Smooth muscle cell (in vitro differentiated cells): ENCODE results near the gene AMY1B. TPM values are rescaled to one million over a fixed set of nuclear protein-coding genes. Genes with fewer than 3 reads are reported as not detected.
"Not testable (repeated sequence)": the region's sequence is repeated elsewhere in the genome, so short reads cannot be mapped to it uniquely, and the experiment has no call there.

Experiments
- DNase-seq: peaks from one replicate; lab custom pipeline; 2025; ENCODE audit not compliant: unreplicated experiment; lab: John Stamatoyannopoulos, UW
- H2AFZ ChIP-seq: fragments of 200-600 bp; sonication (generic); 2 replicates; pipeline ENCODE4 v1.6.0; 2016; ENCODE audit warnings: antibody characterized with exemption, low read depth, mild to moderate bottlenecking
- H3F3A ChIP-seq: fragments of 200-600 bp; sonication (generic); 2 replicates; pipeline ENCODE4 v1.6.0; 2017; ENCODE audit warnings: antibody characterized with exemption, low read depth
- H3K27ac ChIP-seq: fragments of 200-600 bp; sonication (generic); 2 replicates; pipeline ENCODE4 v1.5.1; 2016; ENCODE audit warnings: low read depth, mild to moderate bottlenecking
- H3K27me3 ChIP-seq: fragments of 200-600 bp; sonication (generic); 2 replicates; pipeline ENCODE4 v1.6.1; 2016; ENCODE audit warnings: low read depth, mild to moderate bottlenecking
- H3K36me3 ChIP-seq: fragments of 200-600 bp; sonication (generic); 2 replicates; pipeline ENCODE4 v1.5.1; 2016; ENCODE audit warnings: low read depth
- H3K4me1 ChIP-seq: fragments of 200-600 bp; sonication (generic); 2 replicates; pipeline ENCODE4 v1.5.1; 2016; ENCODE audit warnings: low read depth
- H3K4me2 ChIP-seq: fragments of 200-600 bp; sonication (generic); 2 replicates; pipeline ENCODE4 v1.6.0; 2016; ENCODE audit warnings: mild to moderate bottlenecking
- H3K4me3 ChIP-seq: fragments of 200-600 bp; sonication (generic); 2 replicates; pipeline ENCODE4 v1.5.1; 2016; ENCODE audit warnings: mild to moderate bottlenecking
- H3K79me2 ChIP-seq: fragments of 200-600 bp; sonication (generic); 2 replicates; pipeline ENCODE4 v1.6.0; 2016; ENCODE audit warnings: low read depth, mild to moderate bottlenecking
- H3K9ac ChIP-seq: fragments of 200-600 bp; sonication (generic); 2 replicates; pipeline ENCODE4 v1.6.0; 2016; ENCODE audit warnings: low read depth
- H3K9me3 ChIP-seq: fragments of 200-600 bp; sonication (generic); replicated peaks from 2 replicates; pipeline ENCODE4 v1.5.1; 2016; ENCODE audit warnings: low read depth
- H4K20me1 ChIP-seq: fragments of 200-600 bp; sonication (generic); 2 replicates; pipeline ENCODE4 v1.6.0; 2016; ENCODE audit warnings: low read depth
- WGBS: methylation state at CpG from one replicate; pipeline ENCODE4 v1.1.7; 2016; ENCODE audit warnings: low lambda C conversion rate; 5-methylcytosine and 5-hydroxymethylcytosine counted together
- polyA plus RNA-seq: library from polyadenylated mRNA; unstranded; fragments of >200 nt; fragmentation: Nextera tagmentation; extraction: Ambion mirVana; gene quantifications from 2 replicates; pipeline ENCODE4 v1.2.1, GENCODE V29; 2016
- total RNA-seq: library from RNA; depleted of rRNA; stranded (reverse); fragments of >200 nt; gene quantifications from 2 replicates; pipeline ENCODE4 v1.2.3, GENCODE V29; 2014

Gene AMY1B
- total RNA-seq (not detected in 2 replicates), polyA plus RNA-seq (not detected in 2 replicates)

GRCh38 chr1:103696110-103696509 is at the start of gene AMY1B:
TSS of gene AMY1B (minus strand) at chr1:103696210. CDS start at chr1:103695639, 571 bp downstream.
- not testable (repeated sequence) for H3F3A ChIP-seq, H3K79me2 ChIP-seq, H2AFZ ChIP-seq, H3K9me3 ChIP-seq, DNase-seq, H3K36me3 ChIP-seq, H4K20me1 ChIP-seq, H3K27me3 ChIP-seq, H3K4me1 ChIP-seq, H3K9ac ChIP-seq, H3K4me2 ChIP-seq, H3K27ac ChIP-seq, H3K4me3 ChIP-seq
- WGBS = no CpG with 5 or more reads among the region's 5 CpGs

DNA sequence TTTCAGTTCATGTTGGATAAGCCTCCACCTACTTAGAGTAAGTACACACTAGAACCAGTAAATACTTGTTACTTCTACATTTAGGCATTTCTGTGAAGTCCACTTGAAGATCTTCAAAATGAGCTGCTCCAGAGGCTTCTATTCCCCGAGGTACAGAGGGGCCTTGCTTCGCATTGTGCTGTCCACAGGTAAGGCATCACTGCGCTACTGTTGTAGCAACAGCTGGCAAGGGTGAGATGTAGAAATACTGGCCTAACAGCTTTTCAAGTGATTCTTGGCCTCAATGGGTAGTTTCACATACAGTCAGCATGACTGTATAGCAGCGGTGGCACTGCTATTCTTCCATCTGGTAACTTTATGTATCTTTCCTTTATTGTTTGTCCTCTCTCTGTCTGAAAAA is 49.0 kb upstream of the AMY1B start:
- not testable (repeated sequence) for H2AFZ ChIP-seq, H3K27me3 ChIP-seq, H3F3A ChIP-seq, H4K20me1 ChIP-seq, H3K27ac ChIP-seq, H3K79me2 ChIP-seq, H3K4me1 ChIP-seq, DNase-seq, H3K36me3 ChIP-seq, H3K4me2 ChIP-seq, H3K4me3 ChIP-seq, H3K9me3 ChIP-seq, H3K9ac ChIP-seq
- WGBS = no CpG with 5 or more reads among the region's 4 CpGs

DNA sequence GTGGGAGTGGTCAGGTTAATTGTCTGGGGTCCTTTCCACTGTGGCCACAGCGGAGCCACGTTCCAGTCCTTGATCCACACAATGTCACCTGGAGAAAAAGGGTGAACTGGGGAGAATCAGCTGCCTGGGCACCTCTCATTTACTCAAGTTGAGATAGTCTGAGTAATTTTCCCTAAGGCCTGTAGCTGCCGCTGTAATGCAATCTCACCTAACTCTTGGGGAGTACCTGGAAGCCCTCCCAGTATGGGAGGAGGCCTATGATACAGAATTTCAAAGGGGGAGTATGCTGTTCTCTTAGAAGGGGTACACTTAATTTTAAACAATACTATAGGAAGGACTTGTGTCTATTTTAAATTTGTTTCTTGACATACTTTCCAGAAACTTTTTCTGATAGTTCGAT is 48.4 kb upstream of the AMY1B start:
- H3K9me3 ChIP-seq, H3K4me1 ChIP-seq, H2AFZ ChIP-seq, H3F3A ChIP-seq, H4K20me1 ChIP-seq, H3K79me2 ChIP-seq, H3K4me3 ChIP-seq, H3K27me3 ChIP-seq, H3K36me3 ChIP-seq, H3K27ac ChIP-seq, DNase-seq, H3K9ac ChIP-seq, H3K4me2 ChIP-seq: not testable (repeated sequence)
- WGBS = no CpG with 5 or more reads among the region's 4 CpGs

- H3K79me2 ChIP-seq, H3K27ac ChIP-seq, H3K4me3 ChIP-seq, H3K4me2 ChIP-seq, H3K9me3 ChIP-seq, H2AFZ ChIP-seq, H3K9ac ChIP-seq, H3F3A ChIP-seq, DNase-seq, H4K20me1 ChIP-seq, H3K36me3 ChIP-seq, H3K4me1 ChIP-seq, H3K27me3 ChIP-seq: not testable (repeated sequence)
- WGBS = no CpG with 5 or more reads among the region's 3 CpGs
Observed at GRCh38 chr1:103738031-103738430, 42.0 kb upstream of the AMY1B start.

DNA sequence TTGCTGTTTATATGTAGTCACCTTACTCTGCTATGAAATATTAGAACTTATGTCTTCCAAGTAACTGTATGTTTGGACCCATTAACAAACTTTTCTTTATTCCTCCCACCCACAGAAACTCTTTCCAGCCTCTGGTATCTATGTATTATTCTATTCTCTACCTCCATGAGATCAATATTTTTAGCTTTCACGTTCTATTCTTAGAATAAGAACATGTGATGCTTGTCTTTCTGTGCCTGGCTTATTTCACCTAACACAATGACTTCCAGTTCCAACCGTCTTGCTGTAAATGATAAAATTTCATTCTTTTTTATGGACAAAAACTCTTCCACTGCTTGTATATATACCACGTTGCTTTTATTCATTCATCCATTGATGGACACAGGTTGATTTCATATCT is 39.3 kb upstream of the AMY1B start:
- H3K27me3 ChIP-seq, DNase-seq, H3K27ac ChIP-seq, H4K20me1 ChIP-seq, H3K36me3 ChIP-seq, H3K9ac ChIP-seq, H2AFZ ChIP-seq, H3K79me2 ChIP-seq, H3K4me2 ChIP-seq, H3K4me1 ChIP-seq, H3K4me3 ChIP-seq, H3F3A ChIP-seq, H3K9me3 ChIP-seq: not testable (repeated sequence)
- WGBS = no CpG with 5 or more reads among the region's 3 CpGs

DNA sequence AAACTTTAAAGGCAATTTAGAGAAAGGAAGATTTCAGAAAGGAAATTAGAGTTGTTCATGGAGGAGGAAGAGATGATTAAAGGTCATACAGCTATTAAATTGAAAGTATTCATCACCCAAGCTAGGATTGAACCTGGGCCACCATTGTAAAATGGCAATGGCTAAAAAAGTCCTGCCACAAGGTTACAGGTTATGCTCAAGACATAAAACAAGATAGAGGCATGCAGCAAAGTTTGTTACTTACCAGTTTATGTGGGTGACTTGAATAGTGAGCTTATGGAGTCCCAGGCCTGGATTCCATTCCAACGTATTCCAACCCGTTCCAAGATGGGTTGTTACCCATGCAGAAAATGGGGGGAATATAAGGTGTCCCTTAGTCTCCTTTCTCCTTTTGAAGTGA is 25.5 kb upstream of the AMY1B start:
- not testable (repeated sequence) for H3K4me3 ChIP-seq, H3K27ac ChIP-seq, H3K36me3 ChIP-seq, H3K4me2 ChIP-seq, H3F3A ChIP-seq, H3K9me3 ChIP-seq, H3K79me2 ChIP-seq, DNase-seq, H3K4me1 ChIP-seq, H2AFZ ChIP-seq, H4K20me1 ChIP-seq, H3K9ac ChIP-seq, H3K27me3 ChIP-seq
- WGBS = no CpG with 5 or more reads among the region's 2 CpGs

GRCh38 chr1:103717404-103717803 is 21.4 kb upstream of the AMY1B start:
- WGBS = 70% methylated on average over 6 of the region's 6 CpGs

GRCh38 chr1:103710381-103710780 is 14.4 kb upstream of the AMY1B start:
- not testable (repeated sequence) for H3K4me2 ChIP-seq, H3K36me3 ChIP-seq, H2AFZ ChIP-seq, DNase-seq, H3F3A ChIP-seq, H3K4me3 ChIP-seq, H3K9me3 ChIP-seq, H4K20me1 ChIP-seq, H3K4me1 ChIP-seq, H3K27me3 ChIP-seq, H3K27ac ChIP-seq, H3K79me2 ChIP-seq, H3K9ac ChIP-seq
- no CpG with 5 or more reads among the region's 3 CpGs for WGBS

More at GRCh38 chr1:103717404-103717803, 21.4 kb upstream of the AMY1B start:
- not testable (repeated sequence) for H3K9ac ChIP-seq, H3F3A ChIP-seq, H3K79me2 ChIP-seq, H3K4me2 ChIP-seq, H3K9me3 ChIP-seq, H3K4me3 ChIP-seq, H4K20me1 ChIP-seq, H2AFZ ChIP-seq, H3K4me1 ChIP-seq, H3K27ac ChIP-seq, DNase-seq, H3K27me3 ChIP-seq, H3K36me3 ChIP-seq

DNA sequence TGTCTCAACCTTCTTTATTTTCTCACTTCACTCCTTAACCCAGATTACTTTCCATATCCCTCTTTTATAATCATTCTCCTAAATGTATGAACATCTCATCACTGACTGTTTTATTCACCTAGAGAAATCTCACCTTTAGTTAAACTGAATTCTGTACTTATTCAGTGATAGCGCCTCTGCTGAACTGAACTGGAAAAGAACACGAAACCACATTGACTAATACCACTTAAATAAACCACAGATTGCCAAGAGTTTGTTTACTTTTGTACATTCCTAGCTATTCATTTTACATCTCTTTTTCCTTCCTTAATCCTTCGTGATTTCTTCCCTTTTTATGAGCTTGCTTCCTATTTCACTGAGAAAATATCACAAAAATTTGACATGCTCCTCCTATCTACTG is 11.7 kb upstream of the AMY1B start:
- DNase-seq, H3K4me3 ChIP-seq, H3K79me2 ChIP-seq, H3K36me3 ChIP-seq, H3K27me3 ChIP-seq, H3K4me2 ChIP-seq, H3K4me1 ChIP-seq, H3K9ac ChIP-seq, H4K20me1 ChIP-seq, H2AFZ ChIP-seq, H3K27ac ChIP-seq, H3F3A ChIP-seq, H3K9me3 ChIP-seq: not testable (repeated sequence)
- WGBS = no CpG with 5 or more reads among the region's 3 CpGs
